T-cell (primary cell): Measurements from ENCODE around the gene TGFBI. TPM values are rescaled to one million over a fixed set of nuclear protein-coding genes. Genes with fewer than 3 reads are reported as not detected.

Experiments used
- ATAC-seq, 4 experiments: fragments of 200-7000 bp in 3 of 4; fragments of 150-1000 bp in 1 of 4; cut with Tn5 transposase; replicated peaks in 1 of 4; 1 replicate in 3 of 4; 2 replicates in 1 of 4; pipeline ENCODE4 v1.10.0; 2021; ENCODE audit warnings: moderate library complexity in 3 of 4, mild to moderate bottlenecking in 2 of 4, moderate number of reproducible peaks in 1 of 4
- CTCF ChIA-PET, 2 donors: fragments of 300-600 bp; sonication (Branson Sonifier 250); formaldehyde crosslinking; loops; one replicate each; lab custom pipeline; 2022; ENCODE audit warnings: antibody characterized with exemption in 2 of 2; lab: Charles Lee
- POLR2A ChIA-PET, 2 donors: fragments of 300-600 bp; sonication (Branson Sonifier 250); formaldehyde crosslinking; loops; one replicate each; lab custom pipeline; 2022; ENCODE audit warnings: antibody characterized with exemption in 2 of 2; lab: Charles Lee
- DNase-seq, 35 experiments: peaks; one replicate each; pipeline versions ENCODE4 v3.0.0 to v3.0.0-alpha.2; 2013 to 2023
- H3K27ac ChIP-seq: one replicate; pipeline ENCODE4 v1.5.1; 2013; ENCODE audit warnings: low read length
- H3K27me3 ChIP-seq, 2 experiments: replicated peaks in 1 of 2; 1 replicate in 1 of 2; 2 replicates in 1 of 2; pipeline versions ENCODE4 v1.6.1 to v1.7.0; 2013; ENCODE audit warnings: low read length in 1 of 2, mixed read lengths in 1 of 2; ENCODE audit not compliant: control insufficient read depth in 2 of 2, insufficient read depth in 2 of 2; ENCODE audit errors: extremely low read depth in 1 of 2
- H3K36me3 ChIP-seq, 2 donors: 1 replicate in 1 of 2; 2 replicates in 1 of 2; pipeline versions ENCODE4 v1.6.1 to v1.7.0; 2013; ENCODE audit warnings: low read length in 1 of 2; ENCODE audit not compliant: control insufficient read depth in 2 of 2, insufficient read depth in 1 of 2; ENCODE audit errors: extremely low read depth in 1 of 2
- H3K4me1 ChIP-seq, 2 experiments: 1 replicate in 1 of 2; 2 replicates in 1 of 2; pipeline versions ENCODE4 v1.6.1 to v1.7.0; 2013; ENCODE audit warnings: low read length in 2 of 2, mixed read lengths in 1 of 2; ENCODE audit not compliant: insufficient read depth in 2 of 2, control insufficient read depth in 1 of 2; ENCODE audit errors: extremely low read depth in 1 of 2
- H3K4me3 ChIP-seq, 2 donors: 1 replicate in 1 of 2; 2 replicates in 1 of 2; pipeline versions ENCODE4 v1.5.1 to v1.7.0; 2013; ENCODE audit warnings: mild to moderate bottlenecking in 2 of 2, low read length in 1 of 2, moderate library complexity in 1 of 2; ENCODE audit not compliant: control insufficient read depth in 1 of 2; ENCODE audit errors: extremely low read depth in 1 of 2
- H3K9me3 ChIP-seq: 2 replicates; pipeline ENCODE4 v1.7.0; 2013
- H3K27ac Mint-ChIP-seq, 2 donors: one replicate each; pipeline ENCODE4 v1.8.0; 2020 to 2021; ENCODE audit warnings: mild to moderate bottlenecking in 2 of 2, mixed read lengths in 2 of 2
- H3K27me3 Mint-ChIP-seq, 2 donors: one replicate each; pipeline ENCODE4 v1.8.0; 2021 to 2022; ENCODE audit warnings: mixed read lengths in 2 of 2
- H3K36me3 Mint-ChIP-seq: one replicate; pipeline ENCODE4 v1.8.0; 2021; ENCODE audit warnings: mixed read lengths
- H3K4me1 Mint-ChIP-seq, 3 donors: one replicate each; pipeline ENCODE4 v1.8.0; 2020 to 2022; ENCODE audit warnings: mixed read lengths in 3 of 3, mild to moderate bottlenecking in 1 of 3
- H3K4me3 Mint-ChIP-seq, 3 donors: one replicate each; pipeline ENCODE4 v1.8.0; 2020 to 2022; ENCODE audit warnings: mild to moderate bottlenecking in 3 of 3, mixed read lengths in 3 of 3, moderate library complexity in 3 of 3
- H3K9me3 Mint-ChIP-seq, 3 donors: one replicate each; pipeline ENCODE4 v1.8.0; 2020 to 2022; ENCODE audit warnings: mixed read lengths in 3 of 3
- WGBS: methylation state at CpG from one replicate; pipeline ENCODE4 v1.1.5; 2013; ENCODE audit warnings: missing lambda C conversion rate; ENCODE audit not compliant: insufficient coverage; 5-methylcytosine and 5-hydroxymethylcytosine counted together
- total RNA-seq, 35 experiments: library from RNA in 6 of 35; stranded (reverse) in 6 of 35; fragments of 120-200 nt in 1 of 35; gene quantifications; one replicate each; pipeline versions ENCODE4 v1.2.1 to v1.2.4 and lab custom pipeline; 2013 to 2026

The TGFBI gene
- total RNA-seq, 5 donors from 2014 or later (not counting 1 experiment from before 2014, with no cell fraction given), result 1.9 to 5.1 (median 2.9) TPM

DNA sequence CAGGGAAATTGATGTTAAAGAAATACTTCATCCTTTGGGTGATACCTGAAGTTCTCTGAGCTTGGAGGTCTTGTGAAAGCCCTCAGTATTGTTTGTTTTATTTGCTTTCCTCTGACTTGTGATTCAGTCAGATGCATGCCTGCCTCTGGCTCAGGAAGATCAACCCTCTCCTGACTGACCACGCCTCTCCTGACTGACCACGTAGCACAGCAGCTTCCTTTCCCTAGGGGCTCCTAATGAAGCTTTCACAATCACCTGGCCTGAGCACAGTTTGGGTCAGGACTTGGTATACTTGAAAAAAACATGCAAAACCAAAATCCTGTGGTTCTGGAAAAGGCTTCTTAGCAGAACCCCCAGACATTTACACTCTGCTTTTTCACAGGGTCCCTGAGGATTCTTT, 3.8 kb downstream of the TGFBI start:
- H3K27ac Mint-ChIP-seq, result no peak overlapping the region
- 70% methylated on average over 2 of the region's 2 CpGs for WGBS
- no peaks in the 10 kb centered on the region for H3K36me3 ChIP-seq

DNA sequence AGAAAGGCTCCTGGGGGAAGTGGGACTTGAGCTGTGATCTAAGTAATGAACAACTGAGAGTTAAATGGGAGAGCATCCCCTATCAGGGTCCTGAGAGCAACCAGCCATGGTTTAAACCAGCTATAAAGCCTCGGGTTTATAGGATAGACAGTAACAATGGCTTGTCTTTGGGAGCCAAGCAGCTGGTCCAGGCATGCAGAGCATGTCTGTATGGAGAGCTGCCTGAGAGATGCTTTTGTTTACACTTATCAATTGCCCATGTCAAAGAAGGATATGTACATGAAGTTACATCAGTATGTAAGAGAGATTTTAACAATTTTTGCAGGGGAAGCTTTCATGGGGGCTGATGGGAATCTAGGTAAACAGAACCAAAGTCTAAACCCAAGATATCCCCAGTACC, 4.4 kb downstream of the TGFBI start:
- DNase-seq (no peak), ATAC-seq (no peak)
- H3K4me1 Mint-ChIP-seq, result peaks cover 26 to 46% (median 27%) of the 10 kb centered on the region in 3 donors
- CTCF ChIA-PET, result no interaction called here
- POLR2A ChIA-PET, result no interaction called here
- H3K36me3 Mint-ChIP-seq, result peaks cover 2% of the 10 kb centered on the region
- no peaks in the 10 kb centered on the region for H3K9me3 Mint-ChIP-seq
- no peak overlapping the region for H3K27ac Mint-ChIP-seq
- no peak overlapping the region for H3K4me3 Mint-ChIP-seq
- H3K27me3 Mint-ChIP-seq, result peaks cover 0 to 15% of the 10 kb centered on the region in 2 donors
- H3K27ac ChIP-seq, result no peak overlapping the region
- H3K4me1 ChIP-seq, result peaks cover 6 to 40% of the 10 kb centered on the region in 2 experiments
- 71% methylated on average over 1 of the region's 1 CpG for WGBS
- no peaks in the 10 kb centered on the region for H3K36me3 ChIP-seq
- H3K27me3 ChIP-seq, result peaks cover 2 to 17% of the 10 kb centered on the region in 2 experiments
- H3K9me3 ChIP-seq, result no peaks in the 10 kb centered on the region
- H3K4me3 ChIP-seq, result no peak overlapping the region

More for the DNA sequence above, 3.8 kb downstream of the TGFBI start:
- ATAC-seq (no peak), DNase-seq (no peak)
- Histone ChIP-seq H3K27me3 (peaks cover 2 to 24% of the 10 kb centered on the region in 2 experiments), H3K4me1 (peaks cover 6 to 34% of the 10 kb centered on the region in 2 experiments), H3K27ac (no peak overlapping the region), H3K4me3 (no peak overlapping the region), H3K9me3 (no peaks in the 10 kb centered on the region)
- no peaks in the 10 kb centered on the region for H3K9me3 Mint-ChIP-seq
- no peak overlapping the region for H3K4me3 Mint-ChIP-seq
- no peaks in the 10 kb centered on the region for H3K36me3 Mint-ChIP-seq
- peaks cover 6 to 20% of the 10 kb centered on the region in 2 donors for H3K27me3 Mint-ChIP-seq
- H3K4me1 Mint-ChIP-seq, result peaks cover 19 to 39% (median 22%) of the 10 kb centered on the region in 3 donors
- ChIA-PET POLR2A (no interaction called here), CTCF (no interaction called here)

DNA sequence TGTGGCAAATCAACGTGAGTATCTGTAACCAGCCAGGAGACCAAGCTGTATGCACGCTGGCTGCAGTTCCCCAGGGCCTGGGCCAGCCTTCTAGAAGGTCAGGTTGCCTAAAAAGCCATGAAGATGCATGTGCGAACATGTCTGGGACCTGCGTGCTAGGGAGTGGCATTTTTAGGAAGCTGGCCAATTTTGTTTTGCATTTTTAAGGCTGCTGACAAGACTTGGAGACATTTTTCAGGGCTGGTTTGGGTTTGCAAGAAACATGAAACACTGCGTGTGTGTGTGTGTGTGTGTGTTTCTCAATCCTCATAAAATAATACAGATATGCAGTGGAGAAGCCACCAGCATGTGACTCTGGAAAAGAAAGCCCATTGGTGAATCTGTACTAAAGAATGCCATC, 5.1 kb downstream of the TGFBI start:
- Histone ChIP-seq H3K36me3 (no peaks in the 10 kb centered on the region), H3K4me1 (peaks cover 6 to 38% of the 10 kb centered on the region in 2 experiments), H3K9me3 (no peaks in the 10 kb centered on the region), H3K27ac (no peak overlapping the region), H3K4me3 (no peak overlapping the region), H3K27me3 (peaks cover 2 to 13% of the 10 kb centered on the region in 2 experiments)
- ATAC-seq (no peak), DNase-seq (no peak)
- Mint-ChIP-seq H3K36me3 (peaks cover 2% of the 10 kb centered on the region), H3K27ac (no peak overlapping the region), H3K4me3 (no peak overlapping the region), H3K27me3 (peaks cover 0 to 14% of the 10 kb centered on the region in 2 donors), H3K4me1 (peaks cover 26 to 46% (median 27%) of the 10 kb centered on the region in 3 donors), H3K9me3 (no peaks in the 10 kb centered on the region)
- 90% methylated on average over 4 of the region's 5 CpGs for WGBS
- ChIA-PET CTCF (interaction anchor here in 1 of 2 donors (0.5 to 0.6 kb wide), 2 partner anchors 12 to 1487 kb away, joined by 3 to 4 read pairs; no protein-coding TSS in a partner anchor), POLR2A (no interaction called here)

DNA sequence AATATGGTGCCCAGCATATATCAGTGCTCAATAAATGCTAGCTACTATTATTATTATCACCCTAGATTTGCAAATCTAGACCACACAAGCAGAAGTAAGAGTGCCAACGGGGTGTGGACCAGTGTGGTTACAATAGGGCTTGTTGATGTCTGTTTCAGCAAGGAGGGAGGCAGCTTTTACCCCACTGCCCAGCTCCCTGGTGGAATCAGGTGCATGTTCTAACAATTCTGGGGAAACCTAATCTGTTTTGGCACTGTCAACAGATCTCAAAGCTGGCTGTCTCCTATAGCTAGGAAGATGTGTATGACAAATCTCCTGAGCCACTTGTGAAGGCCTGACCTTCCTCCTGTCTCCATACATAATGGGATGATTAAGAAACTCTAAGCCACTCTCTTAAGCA, 5.7 kb downstream of the TGFBI start:
- Mint-ChIP-seq H3K36me3 (peaks cover 2% of the 10 kb centered on the region), H3K4me1 (peaks cover 26 to 46% (median 27%) of the 10 kb centered on the region in 3 donors), H3K27ac (no peak overlapping the region), H3K4me3 (no peak overlapping the region), H3K9me3 (no peaks in the 10 kb centered on the region), H3K27me3 (peaks cover 0 to 10% of the 10 kb centered on the region in 2 donors)
- peaks cover 2 to 7% of the 10 kb centered on the region in 2 experiments for H3K27me3 ChIP-seq
- no peak overlapping the region for H3K4me3 ChIP-seq
- H3K4me1 ChIP-seq, result peaks cover 6 to 32% of the 10 kb centered on the region in 2 experiments
- no peak overlapping the region for H3K27ac ChIP-seq
- no peak for DNase-seq
- H3K9me3 ChIP-seq, result no peaks in the 10 kb centered on the region
- CTCF ChIA-PET, result interaction anchor here in 1 of 2 donors (0.5 to 0.6 kb wide), 2 partner anchors 12 to 1486 kb away, joined by 3 to 4 read pairs; no protein-coding TSS in a partner anchor
- POLR2A ChIA-PET, result no interaction called here
- H3K36me3 ChIP-seq, result no peaks in the 10 kb centered on the region
- WGBS, result no CpG with 5 or more reads among the region's 1 CpG
- no peak for ATAC-seq

DNA sequence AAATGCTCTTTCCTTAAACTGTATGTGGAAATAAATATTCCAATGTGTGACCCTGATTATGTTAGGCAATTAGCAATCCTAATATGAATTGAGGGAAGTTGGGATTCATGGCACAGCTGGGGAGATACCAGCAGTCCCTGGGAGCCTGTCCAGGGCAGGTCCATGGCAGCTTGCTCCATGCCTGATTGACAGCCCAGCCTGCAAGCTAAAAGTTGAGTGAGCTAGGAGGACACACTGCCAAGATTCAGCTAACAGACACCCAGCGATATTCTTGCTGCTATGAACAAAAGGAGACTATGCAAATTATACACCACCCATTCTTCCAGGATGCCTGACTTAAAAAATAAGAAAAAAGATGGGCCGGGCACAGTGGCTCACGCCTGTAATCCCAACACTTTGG, 6.2 kb downstream of the TGFBI start:
- H3K27me3 Mint-ChIP-seq, result peaks cover 0 to 8% of the 10 kb centered on the region in 2 donors
- peaks cover 0 to 3% of the 10 kb centered on the region in 2 experiments for H3K27me3 ChIP-seq
- H3K9me3 Mint-ChIP-seq, result no peaks in the 10 kb centered on the region
- ATAC-seq, result no peak
- H3K4me1 ChIP-seq, result peaks cover 6 to 31% of the 10 kb centered on the region in 2 experiments
- H3K36me3 Mint-ChIP-seq, result peaks cover 2% of the 10 kb centered on the region
- H3K4me3 Mint-ChIP-seq, result no peak overlapping the region
- no peak overlapping the region for H3K27ac ChIP-seq
- no peak overlapping the region for H3K4me3 ChIP-seq
- H3K4me1 Mint-ChIP-seq, result peaks cover 26 to 46% (median 27%) of the 10 kb centered on the region in 3 donors
- WGBS, result 100% methylated on average over 3 of the region's 3 CpGs
- H3K9me3 ChIP-seq, result no peaks in the 10 kb centered on the region
- no peaks in the 10 kb centered on the region for H3K36me3 ChIP-seq
- CTCF ChIA-PET, result no interaction called here
- POLR2A ChIA-PET, result no interaction called here
- DNase-seq, result no peak
- H3K27ac Mint-ChIP-seq, result no peak overlapping the region

DNA sequence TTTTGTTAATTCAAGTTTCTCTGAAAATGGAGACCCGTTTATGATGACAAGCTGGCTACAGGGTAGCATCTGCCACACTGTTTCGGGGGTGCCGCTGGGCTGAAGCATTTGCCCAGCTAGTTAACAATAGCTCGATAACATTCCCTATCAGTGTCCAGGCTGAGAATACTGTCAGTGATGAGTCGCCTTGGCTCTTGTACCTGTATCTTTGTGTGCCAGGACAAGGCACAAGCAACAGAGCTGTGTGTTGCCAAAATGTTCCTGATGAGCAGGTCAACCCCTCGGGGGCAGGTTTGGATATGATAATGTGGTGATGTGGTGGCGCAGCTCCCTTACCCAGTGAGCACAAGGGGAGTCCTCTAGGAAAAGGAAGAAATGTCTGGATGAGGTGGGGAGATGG, 7.0 kb downstream of the TGFBI start:
- H3K36me3 Mint-ChIP-seq, result peaks cover 2% of the 10 kb centered on the region
- ChIA-PET CTCF (no interaction called here), POLR2A (interaction anchor here in 1 of 2 donors (0.6 kb wide), 1 partner anchor 110 kb away, joined by 3 read pairs; no protein-coding TSS in a partner anchor)
- Histone ChIP-seq H3K36me3 (no peaks in the 10 kb centered on the region), H3K27ac (peak overlapping the region; percentile 74), H3K27me3 (no peaks in the 10 kb centered on the region), H3K9me3 (no peaks in the 10 kb centered on the region), H3K4me1 (peaks cover 6 to 31% of the 10 kb centered on the region in 2 experiments), H3K4me3 (no peak overlapping the region)
- H3K9me3 Mint-ChIP-seq, result no peaks in the 10 kb centered on the region
- peaks cover 25 to 46% (median 26%) of the 10 kb centered on the region in 3 donors for H3K4me1 Mint-ChIP-seq
- DNase-seq (no peak), ATAC-seq (no peak)
- H3K27me3 Mint-ChIP-seq, result peaks cover 0 to 2% of the 10 kb centered on the region in 2 donors
- no peak overlapping the region for H3K4me3 Mint-ChIP-seq
- WGBS, result 97% methylated on average over 6 of the region's 7 CpGs
- peak overlapping the region; percentile 89 to 96 for H3K27ac Mint-ChIP-seq
